K562 (cell line): ENCODE data around the gene WDR86. TPM values are rescaled to one million over a fixed set of nuclear protein-coding genes. Genes with fewer than 3 reads are reported as not detected.

Experiments
- ATAC-seq: fragments of 200-7000 bp; cut with Tn5 transposase; 3 replicates; pipeline ENCODE4 v1.9.1; 2020; ENCODE audit warnings: moderate library complexity
- BruUV-seq: library from RNA; stranded (reverse); fragments of 400-500 nt; replicated peaks from 2 replicates; lab custom pipeline; 2021; lab: Mats Ljungman, UMichigan
- CTCF ChIA-PET: fragments of 300-600 bp; formaldehyde crosslinking; extraction: SDS; loops from one replicate; lab custom pipeline; 2021; ENCODE audit warnings: low intra/inter-chr PET ratio; lab: Yijun Ruan, JAX
- POLR2A ChIA-PET: fragments of 300-600, 350-650 bp; sonication (Branson Sonifier 250); formaldehyde crosslinking; extraction: SDS; loops from one replicate; lab custom pipeline; 2021; ENCODE audit warnings: antibody characterized with exemption, inconsistent platforms; lab: Yijun Ruan, JAX
- DNase-seq, 4 experiments: peaks; one replicate each; pipeline versions ENCODE4 v3.0.0 to v3.0.0-alpha.2; 2011 to 2018; ENCODE audit warnings: low spot score in 3 of 4, mixed read lengths in 3 of 4; ENCODE audit errors: extremely low read depth in 1 of 4
- FAIRE-seq: peaks from 2 replicates; lab custom pipeline; 2011; peaks lifted over from hg19 to GRCh38; lab: Jason Lieb, UNC
- H2AFZ ChIP-seq: 2 replicates; pipeline ENCODE4 v1.6.0; 2011; ENCODE audit warnings: low read depth, low read length, control low read depth, inconsistent platforms
- H3K27ac ChIP-seq: fragments of 200-600 bp; 3 replicates; pipeline ENCODE4 v1.8.0; 2011; ENCODE audit warnings: low read depth, mild to moderate bottlenecking, control low read depth, inconsistent platforms, low read length, moderate library complexity, mixed read lengths; ENCODE audit errors: extremely low read depth
- H3K27me3 ChIP-seq, 2 experiments: fragments of 300-600 bp in 1 of 2; 2 replicates in 1 of 2; 3 replicates in 1 of 2; pipeline versions ENCODE4 v1.6.0 to v1.8.0; 2011; ENCODE audit warnings: inconsistent platforms in 2 of 2, low read length in 2 of 2, mild to moderate bottlenecking in 1 of 2, mixed read lengths in 1 of 2, moderate library complexity in 1 of 2; ENCODE audit not compliant: control insufficient read depth in 2 of 2, insufficient read depth in 2 of 2
- H3K36me3 ChIP-seq: fragments of 300-600 bp; 3 replicates; pipeline ENCODE4 v1.8.0; 2011; ENCODE audit warnings: mild to moderate bottlenecking, low read length, inconsistent platforms; ENCODE audit not compliant: control insufficient read depth, insufficient read depth
- H3K4me1 ChIP-seq, 2 experiments: fragments of 200-600 bp in 1 of 2; replicated peaks in 1 of 2; 2 replicates in 1 of 2; 3 replicates in 1 of 2; pipeline versions ENCODE4 v1.5.1 to v1.8.0; 2011; ENCODE audit warnings: inconsistent platforms in 2 of 2, low read length in 2 of 2, mild to moderate bottlenecking in 1 of 2, mixed read lengths in 1 of 2, moderate library complexity in 1 of 2; ENCODE audit not compliant: control insufficient read depth in 2 of 2, insufficient read depth in 2 of 2
- H3K4me2 ChIP-seq: 2 replicates; pipeline ENCODE4 v1.6.1; 2011; ENCODE audit warnings: low read length, control low read depth, inconsistent platforms, mixed read lengths; ENCODE audit not compliant: insufficient read depth
- H3K4me3 ChIP-seq: fragments of 200-600 bp; sonication (generic), shearing (Covaris generic); 2 replicates; pipeline ENCODE4 v1.5.1; 2016; ENCODE audit warnings: control low read depth, inconsistent platforms
- H3K79me2 ChIP-seq: fragments of 200-600 bp; 3 replicates; pipeline ENCODE4 v1.8.0; 2011; ENCODE audit warnings: low read length, inconsistent platforms; ENCODE audit not compliant: control insufficient read depth, insufficient read depth
- H3K9ac ChIP-seq, 2 experiments: 2 replicates each; pipeline versions ENCODE4 v1.6.0 to v1.6.1; 2011; ENCODE audit warnings: low read depth in 2 of 2, low read length in 2 of 2, control low read depth in 1 of 2, inconsistent platforms in 1 of 2, mild to moderate bottlenecking in 1 of 2, mixed read lengths in 1 of 2; ENCODE audit not compliant: insufficient read depth in 1 of 2
- H3K9me1 ChIP-seq: one replicate; pipeline ENCODE4 v1.6.0; 2011; ENCODE audit warnings: inconsistent platforms, mild to moderate bottlenecking, low read length, moderate library complexity; ENCODE audit not compliant: control insufficient read depth, insufficient read depth
- H3K9me3 ChIP-seq: replicated peaks from 2 replicates; pipeline ENCODE4 v1.5.1; 2011; ENCODE audit warnings: low read depth, low read length, inconsistent platforms; ENCODE audit not compliant: control insufficient read depth, insufficient read depth
- H4K20me1 ChIP-seq: replicated peaks from 2 replicates; pipeline ENCODE4 v1.6.1; 2011; ENCODE audit warnings: low read length, inconsistent platforms, mixed read lengths; ENCODE audit not compliant: control insufficient read depth, insufficient read depth
- MXI1 ChIP-seq: IDR thresholded peaks from 2 replicates; pipeline ENCODE4 v1.6.1; 2011; ENCODE audit warnings: low read depth, mild to moderate bottlenecking, improper control_type of control experiment, low read length
- RUNX1 ChIP-seq: sonication (generic); IDR thresholded peaks from 2 replicates; pipeline ENCODE4 v1.6.1; 2016; ENCODE audit warnings: antibody characterized with exemption, low read depth
- SPI1 ChIP-seq: IDR thresholded peaks from 2 replicates; pipeline ENCODE4 v1.6.1; 2011; ENCODE audit warnings: low read depth, low read length, control low read depth, borderline replicate concordance
- STAT5A ChIP-seq: IDR thresholded peaks from 2 replicates; pipeline ENCODE4 v1.6.1; 2012; ENCODE audit warnings: low read length, inconsistent platforms, borderline replicate concordance
- ZBTB43 ChIP-seq: sonication (generic); formaldehyde crosslinking; IDR thresholded peaks from 2 replicates; pipeline ENCODE4 v1.8.0; 2023; ENCODE audit warnings: mild to moderate bottlenecking, missing genetic modification reagents
- ZNF24 ChIP-seq: fragments of 450-650 bp; IDR thresholded peaks from 2 replicates; pipeline ENCODE4 v1.6.1; 2016
- ZNF584 ChIP-seq: fragments of 200-800 bp; sonication (Bioruptor generic); IDR thresholded peaks from 2 replicates; pipeline ENCODE4 v1.6.1; 2016; ENCODE audit warnings: low read depth, mild to moderate bottlenecking, missing genetic modification characterization, missing compliant biosample characterization
- WGBS: fragments of 100-300 bp; shearing (Covaris generic); methylation state at CpG from one replicate; pipeline ENCODE4 v1.1.6; 2016; ENCODE audit warnings: low coverage, mixed read lengths; ENCODE audit not compliant: insufficient coverage; ENCODE audit errors: missing lambda C conversion rate; 5-methylcytosine and 5-hydroxymethylcytosine counted together
- in situ Hi-C: fragments of 300-500 bp; cut with MboI; formaldehyde crosslinking; loops from 4 replicates; pipeline ENCODE4 v1.15.0; 2018; ENCODE audit warnings: inconsistent platforms, mixed read lengths
- intact Hi-C: fragments of 100-400 bp; cut with micrococcal nuclease; formaldehyde crosslinking; loops from 2 replicates; pipeline ENCODE4 v1.14.2; 2022
- polyA plus RNA-seq, 8 experiments: library from polyadenylated mRNA; depleted of rRNA in 4 of 8; stranded (reverse) in 5 of 8; unstranded in 3 of 8; fragments of >200 nt; fragmentation: Nextera tagmentation in 2 of 8; fragmentation: Illumina TruSeq in 1 of 8; extraction: Ambion mirVana in 2 of 8; extraction: Trizol in 1 of 8; gene quantifications; 2 replicates each; pipeline versions ENCODE4 v1.2.1 to v1.2.3, GENCODE V29; 2011 to 2014; ENCODE audit warnings: inconsistent platforms in 1 of 8, missing spikeins in 1 of 8
- total RNA-seq, 7 experiments: library from RNA; depleted of rRNA in 6 of 7; stranded (reverse); fragments of >200 nt in 6 of 7; fragmentation: Illumina TruSeq in 2 of 7; extraction: Trizol in 2 of 7; gene quantifications; 2 replicates each; pipeline versions ENCODE4 v1.2.1 to v1.2.3, GENCODE V29; 2011 to 2021; ENCODE audit warnings: low replicate concordance in 1 of 7

Gene WDR86
- total and polyA plus RNA-seq, 9 of the 15 experiments (the other 6 are each of a cell fraction or from before 2014, with no cell fraction given): 0.24 TPM; not detected in 8

GRCh38 chr7:151389768-151390597 is 19.9 kb downstream of the WDR86 start:
- peaks cover 4% of the 10 kb centered on the region for H3K9me1 ChIP-seq
- TF ChIP-seq RUNX1: no peak
- TF ChIP-seq ZNF584 (CRISPR knock-in tag): no peak
- peak; percentile 64 for TF ChIP-seq SPI1
- TF ChIP-seq ZNF24: no peak
- no peak for TF ChIP-seq STAT5A
- TF ChIP-seq MXI1: no peak
- TF ChIP-seq ZBTB43 (CRISPR knock-in tag): no peak
- H2AFZ ChIP-seq: no peak overlapping the region
- intact Hi-C loops: loop anchor here (10.0 kb wide), 1 partner anchor 55 kb away; the partner anchor contains the start of gene CRYGN
- no peaks in the 10 kb centered on the region for H3K36me3 ChIP-seq
- in situ Hi-C loops: no loop called here
- H3K4me2 ChIP-seq: no peak overlapping the region
- H3K9ac ChIP-seq: peak overlapping the region in 1 of 2 experiments; percentile 53; a peak in 1 of 4 replicates
- 0 out of 2 replicates have a peak, but pooled peaks cover 5% of the 10 kb centered on the region for H4K20me1 ChIP-seq
- FAIRE-seq (no peak), ATAC-seq (no peak), DNase-seq (no peak)
- ChIA-PET POLR2A (interaction anchor here (0.7 kb wide), 1 partner anchor 72 kb away, joined by 4 read pairs; no protein-coding TSS in a partner anchor), CTCF (no interaction called here)
- H3K9me3 ChIP-seq: no peaks in the 10 kb centered on the region
- H3K27me3 ChIP-seq: peaks cover 11 to 67% of the 10 kb centered on the region in 2 experiments; a peak in 4 of 5 replicates
- H3K4me1 ChIP-seq: peaks cover 31 to 76% of the 10 kb centered on the region in 2 experiments
- H3K4me3 ChIP-seq: no peak overlapping the region
- no TSS peak for BruUV-seq
- WGBS: 48% methylated on average over 24 of the region's 24 CpGs
- no peaks in the 10 kb centered on the region for H3K79me2 ChIP-seq
- H3K27ac ChIP-seq: no peak overlapping the region
